ENCODE data around the gene CAB39.

- TF ChIP-seq CTCF (IDR thresholded peaks at IDR 0.05; ENCODE audit: borderline replicate concordance, extremely low read depth, low read length, poor library complexity, severe bottlenecking) (no peak), EZH2 (IDR thresholded peaks at IDR 0.05; ENCODE audit: borderline replicate concordance, low read depth, low read length, severe bottlenecking) (no peak)
Observed at GRCh38 chr2:230719340-230719739, 6.7 kb downstream of the CAB39 start.
